ENCODE measurements around the gene S100A9. TPM values are rescaled to one million over a fixed set of nuclear protein-coding genes. Genes with fewer than 3 reads are reported as not detected.

The S100A9 gene
- polyA plus RNA-seq, 1 donor from 2014 or later: not detected

DNA sequence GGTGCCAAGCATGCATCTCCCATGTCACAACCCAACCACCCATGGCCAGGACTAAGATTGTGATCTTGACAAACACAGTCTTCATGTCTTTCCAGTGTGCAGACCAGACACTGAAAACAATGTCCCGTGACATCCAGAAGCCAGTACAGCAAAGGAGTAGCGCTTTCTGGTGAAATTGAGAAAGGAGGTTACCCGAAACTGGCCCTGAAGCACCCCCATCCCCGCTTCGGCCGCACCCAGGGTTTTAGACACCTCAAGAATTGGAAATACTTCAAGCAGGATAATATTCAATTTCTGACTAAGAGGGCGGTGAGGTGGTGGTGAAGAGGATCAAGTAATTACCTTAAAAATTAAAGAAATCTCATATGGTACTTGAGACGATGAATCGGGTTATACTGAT lies 43.8 kb downstream of the S100A9 start:
- Histone ChIP-seq H3K27me3 (ENCODE audit: insufficient read depth, low read depth, low read length) (no peaks in the 10 kb centered on the region), H3K9me2 (ENCODE audit: insufficient read depth, low read length) (no peaks in the 10 kb centered on the region), H3K36me3 (ENCODE audit: insufficient read depth, low read length) (no peaks in the 10 kb centered on the region), H4K20me1 (ENCODE audit: insufficient read depth) (no peaks in the 10 kb centered on the region), H3F3A (ENCODE audit: insufficient read depth, low read length, poor library complexity, severe bottlenecking) (no peaks in the 10 kb centered on the region), H3K4me2 (ENCODE audit: low read length) (no peak overlapping the region), H3K27ac (ENCODE audit: low read length) (no peak overlapping the region), H2AFZ (ENCODE audit: low read depth, low read length) (no peak overlapping the region), H3K4me3 (ENCODE audit: low read length) (no peak overlapping the region), H3K79me2 (replicated peaks; ENCODE audit: insufficient read depth, low read length) (no peaks in the 10 kb centered on the region), H3K9ac (ENCODE audit: low read length) (no peak overlapping the region), H3K9me3 (ENCODE audit: low read length) (no peaks in the 10 kb centered on the region)
- TF ChIP-seq MXI1 (conservative IDR thresholded peaks at IDR 0.05; ENCODE audit: poor library complexity, severe bottlenecking) (no peak), TAF1 (IDR thresholded peaks at IDR 0.05; ENCODE audit: low read depth) (no peak), SMC3 (conservative IDR thresholded peaks at IDR 0.05; ENCODE audit: poor library complexity) (no peak), RAD21 (conservative IDR thresholded peaks at IDR 0.05) (no peak), POLR2AphosphoS5 (IDR thresholded peaks at IDR 0.05) (no peak), EZH2 (IDR thresholded peaks at IDR 0.05; ENCODE audit: borderline replicate concordance, insufficient read depth, low read length, poor library complexity, severe bottlenecking) (no peak), EP300 (conservative IDR thresholded peaks at IDR 0.05; ENCODE audit: poor library complexity, severe bottlenecking) (no peak)
- TF ChIP-seq, protein P1, sequence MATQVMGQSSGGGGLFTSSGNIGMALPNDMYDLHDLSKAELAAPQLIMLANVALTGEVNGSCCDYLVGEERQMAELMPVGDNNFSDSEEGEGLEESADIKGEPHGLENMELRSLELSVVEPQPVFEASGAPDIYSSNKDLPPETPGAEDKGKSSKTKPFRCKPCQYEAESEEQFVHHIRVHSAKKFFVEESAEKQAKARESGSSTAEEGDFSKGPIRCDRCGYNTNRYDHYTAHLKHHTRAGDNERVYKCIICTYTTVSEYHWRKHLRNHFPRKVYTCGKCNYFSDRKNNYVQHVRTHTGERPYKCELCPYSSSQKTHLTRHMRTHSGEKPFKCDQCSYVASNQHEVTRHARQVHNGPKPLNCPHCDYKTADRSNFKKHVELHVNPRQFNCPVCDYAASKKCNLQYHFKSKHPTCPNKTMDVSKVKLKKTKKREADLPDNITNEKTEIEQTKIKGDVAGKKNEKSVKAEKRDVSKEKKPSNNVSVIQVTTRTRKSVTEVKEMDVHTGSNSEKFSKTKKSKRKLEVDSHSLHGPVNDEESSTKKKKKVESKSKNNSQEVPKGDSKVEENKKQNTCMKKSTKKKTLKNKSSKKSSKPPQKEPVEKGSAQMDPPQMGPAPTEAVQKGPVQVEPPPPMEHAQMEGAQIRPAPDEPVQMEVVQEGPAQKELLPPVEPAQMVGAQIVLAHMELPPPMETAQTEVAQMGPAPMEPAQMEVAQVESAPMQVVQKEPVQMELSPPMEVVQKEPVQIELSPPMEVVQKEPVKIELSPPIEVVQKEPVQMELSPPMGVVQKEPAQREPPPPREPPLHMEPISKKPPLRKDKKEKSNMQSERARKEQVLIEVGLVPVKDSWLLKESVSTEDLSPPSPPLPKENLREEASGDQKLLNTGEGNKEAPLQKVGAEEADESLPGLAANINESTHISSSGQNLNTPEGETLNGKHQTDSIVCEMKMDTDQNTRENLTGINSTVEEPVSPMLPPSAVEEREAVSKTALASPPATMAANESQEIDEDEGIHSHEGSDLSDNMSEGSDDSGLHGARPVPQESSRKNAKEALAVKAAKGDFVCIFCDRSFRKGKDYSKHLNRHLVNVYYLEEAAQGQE (IDR thresholded peaks at IDR 0.05; ENCODE audit: borderline replicate concordance): no peak
- TF ChIP-seq, protein P2, sequence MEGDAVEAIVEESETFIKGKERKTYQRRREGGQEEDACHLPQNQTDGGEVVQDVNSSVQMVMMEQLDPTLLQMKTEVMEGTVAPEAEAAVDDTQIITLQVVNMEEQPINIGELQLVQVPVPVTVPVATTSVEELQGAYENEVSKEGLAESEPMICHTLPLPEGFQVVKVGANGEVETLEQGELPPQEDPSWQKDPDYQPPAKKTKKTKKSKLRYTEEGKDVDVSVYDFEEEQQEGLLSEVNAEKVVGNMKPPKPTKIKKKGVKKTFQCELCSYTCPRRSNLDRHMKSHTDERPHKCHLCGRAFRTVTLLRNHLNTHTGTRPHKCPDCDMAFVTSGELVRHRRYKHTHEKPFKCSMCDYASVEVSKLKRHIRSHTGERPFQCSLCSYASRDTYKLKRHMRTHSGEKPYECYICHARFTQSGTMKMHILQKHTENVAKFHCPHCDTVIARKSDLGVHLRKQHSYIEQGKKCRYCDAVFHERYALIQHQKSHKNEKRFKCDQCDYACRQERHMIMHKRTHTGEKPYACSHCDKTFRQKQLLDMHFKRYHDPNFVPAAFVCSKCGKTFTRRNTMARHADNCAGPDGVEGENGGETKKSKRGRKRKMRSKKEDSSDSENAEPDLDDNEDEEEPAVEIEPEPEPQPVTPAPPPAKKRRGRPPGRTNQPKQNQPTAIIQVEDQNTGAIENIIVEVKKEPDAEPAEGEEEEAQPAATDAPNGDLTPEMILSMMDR (IDR thresholded peaks at IDR 0.05; ENCODE audit: poor library complexity, severe bottlenecking): no peak

DNA sequence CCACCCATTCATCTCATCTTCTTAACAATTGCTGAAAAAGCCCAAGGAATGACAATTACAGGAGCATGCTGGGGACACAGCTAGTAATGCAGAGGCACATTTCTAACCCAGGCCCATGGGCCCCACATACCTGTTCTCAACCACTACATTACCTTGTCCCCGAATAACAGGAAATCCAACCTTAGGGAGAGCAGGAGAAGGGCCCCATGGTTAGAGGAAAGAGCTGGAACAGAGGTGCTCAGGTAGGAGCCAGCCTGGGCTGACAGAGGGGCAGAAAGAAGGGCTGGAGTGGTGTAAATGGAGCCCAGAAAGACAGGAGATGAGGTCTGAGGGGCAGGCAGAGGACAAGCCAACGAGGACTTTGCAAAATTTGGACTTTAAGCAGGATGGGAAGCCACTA lies 44.6 kb downstream of the S100A9 start:
- Histone ChIP-seq H3K27ac (ENCODE audit: low read length) (no peak overlapping the region), H3K9ac (ENCODE audit: low read length) (no peak overlapping the region), H3K27me3 (ENCODE audit: insufficient read depth, low read depth, low read length) (no peaks in the 10 kb centered on the region), H3K9me2 (ENCODE audit: insufficient read depth, low read length) (no peaks in the 10 kb centered on the region), H3K4me3 (ENCODE audit: low read length) (no peak overlapping the region), H2AFZ (ENCODE audit: low read depth, low read length) (no peak overlapping the region), H3F3A (ENCODE audit: insufficient read depth, low read length, poor library complexity, severe bottlenecking) (no peaks in the 10 kb centered on the region), H3K4me2 (ENCODE audit: low read length) (no peak overlapping the region), H4K20me1 (ENCODE audit: insufficient read depth) (no peaks in the 10 kb centered on the region), H3K79me2 (replicated peaks; ENCODE audit: insufficient read depth, low read length) (no peaks in the 10 kb centered on the region), H3K9me3 (ENCODE audit: low read length) (no peaks in the 10 kb centered on the region), H3K36me3 (ENCODE audit: insufficient read depth, low read length) (no peaks in the 10 kb centered on the region)
- no peak for TF ChIP-seq MXI1 (conservative IDR thresholded peaks at IDR 0.05; ENCODE audit: poor library complexity, severe bottlenecking)
- TF ChIP-seq EP300 (conservative IDR thresholded peaks at IDR 0.05; ENCODE audit: poor library complexity, severe bottlenecking): no peak
- TF ChIP-seq, protein P1 (IDR thresholded peaks at IDR 0.05; ENCODE audit: borderline replicate concordance): no peak
- TF ChIP-seq RAD21 (conservative IDR thresholded peaks at IDR 0.05): no peak
- no peak for TF ChIP-seq TAF1 (IDR thresholded peaks at IDR 0.05; ENCODE audit: low read depth)
- no peak for TF ChIP-seq EZH2 (IDR thresholded peaks at IDR 0.05; ENCODE audit: borderline replicate concordance, insufficient read depth, low read length, poor library complexity, severe bottlenecking)
- no peak for TF ChIP-seq POLR2AphosphoS5 (IDR thresholded peaks at IDR 0.05)
- no peak for TF ChIP-seq SMC3 (conservative IDR thresholded peaks at IDR 0.05; ENCODE audit: poor library complexity)
- TF ChIP-seq, protein P2 (IDR thresholded peaks at IDR 0.05; ENCODE audit: poor library complexity, severe bottlenecking): no peak

Data from neural cell (in vitro differentiated cells).